Lung (tissue), 12 donors: ENCODE measurements around the gene RAD51D. TPM values are rescaled to one million over a fixed set of nuclear protein-coding genes. Genes with fewer than 3 reads are reported as not detected.
A peak's percentile ranks its signal among the peaks of the same experiment; 100 is the strongest.

ENCODE experiments used
- ATAC-seq: fragments of 200-7000 bp; cut with Tn5 transposase; one replicate; pipeline ENCODE4 v1.9.1; 2020; ENCODE audit warnings: moderate number of reproducible peaks; ENCODE audit not compliant: insufficient read depth, low FRiP score
- DNase-seq, 3 donors: peaks; one replicate each; pipeline ENCODE4 v3.0.0-alpha.2; 2013 to 2017
- H3K27ac ChIP-seq, 2 donors: one replicate each; pipeline ENCODE4 v1.5.1; 2013; ENCODE audit warnings: mild to moderate bottlenecking in 2 of 2, moderate library complexity in 2 of 2, control low read depth in 1 of 2, inconsistent platforms in 1 of 2, low read depth in 1 of 2, low read length in 1 of 2
- H3K27me3 ChIP-seq, 3 donors: one replicate each; pipeline ENCODE4 v1.5.1; 2013; ENCODE audit warnings: low read length in 2 of 3; ENCODE audit not compliant: control insufficient read depth in 3 of 3, insufficient read depth in 3 of 3
- H3K36me3 ChIP-seq, 4 donors: one replicate each; pipeline ENCODE4 v1.5.1; 2013; ENCODE audit warnings: low read length in 4 of 4, mild to moderate bottlenecking in 1 of 4, moderate library complexity in 1 of 4; ENCODE audit not compliant: control insufficient read depth in 4 of 4, insufficient read depth in 4 of 4
- H3K4me1 ChIP-seq, 5 donors: one replicate each; pipeline ENCODE4 v1.5.1; 2013; ENCODE audit warnings: low read length in 5 of 5, mild to moderate bottlenecking in 2 of 5, moderate library complexity in 1 of 5; ENCODE audit not compliant: control insufficient read depth in 5 of 5, insufficient read depth in 5 of 5
- H3K4me3 ChIP-seq: one replicate; pipeline ENCODE4 v1.5.1; 2013; ENCODE audit warnings: mild to moderate bottlenecking, control low read depth, moderate library complexity
- H3K9ac ChIP-seq, 2 donors: one replicate each; pipeline ENCODE4 v1.5.1; 2013; ENCODE audit warnings: low read length in 2 of 2, control low read depth in 1 of 2; ENCODE audit not compliant: insufficient read depth in 1 of 2
- H3K9me3 ChIP-seq, 4 donors: one replicate each; pipeline ENCODE4 v1.5.1; 2013; ENCODE audit warnings: low read length in 3 of 4, mild to moderate bottlenecking in 1 of 4, moderate library complexity in 1 of 4; ENCODE audit not compliant: control insufficient read depth in 4 of 4, insufficient read depth in 3 of 4
- WGBS, 2 donors: extraction: QIAGEN DNeasy Blood & Tissue Kit; methylation state at CpG; one replicate each; pipeline ENCODE4 v1.1.7; 2013; 5-methylcytosine and 5-hydroxymethylcytosine counted together
- polyA plus RNA-seq, 2 donors: library from polyadenylated mRNA; stranded (reverse); fragments of 200-250 nt; gene quantifications; one replicate each; pipeline ENCODE4 v1.2.1, GENCODE V29; 2013
- total RNA-seq, 2 donors: library from RNA; depleted of rRNA in 1 of 2; stranded (reverse); fragments of >200 nt in 1 of 2; gene quantifications; one replicate each; pipeline ENCODE4 v1.2.1, GENCODE V29; 2014 to 2021
- TF ChIP-seq, protein P1 (sequence below): IDR thresholded peaks from 2 replicates; pipeline ENCODE4 v1.5.1; 2012; ENCODE audit warnings: mild to moderate bottlenecking; ENCODE audit errors: control extremely low read depth, extremely low read depth
- donor health status: control.
- donor health status: control.
- donor health status: Bipolar disorder and iron deficiency.
- donor health status: healthy.
- donor health status: DM: yes; HTN: yes; CAD: no.

Gene RAD51D
- total and polyA plus RNA-seq, 4 donors: 5.0 to 17.4 (median 8.9) TPM

DNA sequence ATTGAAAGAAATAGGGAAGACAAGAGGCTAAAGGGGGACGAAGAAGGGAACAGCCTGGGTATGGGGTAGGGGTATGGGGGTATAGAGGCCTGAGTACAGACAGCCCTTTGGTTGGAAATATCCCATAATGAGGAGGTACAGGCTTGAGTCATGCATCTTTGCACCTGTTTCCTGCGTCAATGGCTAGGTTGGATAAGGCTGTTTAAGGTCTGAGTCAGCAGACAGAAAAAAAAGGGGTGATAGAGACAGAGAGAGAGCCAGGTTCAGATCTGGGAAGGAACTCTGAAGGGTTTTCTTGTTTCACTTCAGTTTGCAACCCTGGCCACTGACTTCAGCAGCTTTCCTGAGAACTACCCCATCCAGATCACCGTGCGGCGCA is 10.3 kb upstream of the RAD51D start:
- 83 to 93% methylated on average over 5 of the region's 5 CpGs for WGBS, 2 donors
- H3K27me3 ChIP-seq: no peaks in the 10 kb centered on the region
- H3K4me1 ChIP-seq: peaks cover 0 to 27% (median 0%) of the 10 kb centered on the region in 5 donors
- H3K9ac ChIP-seq: no peak overlapping the region
- H3K27ac ChIP-seq: no peak overlapping the region
- no peak overlapping the region for H3K4me3 ChIP-seq
- no peak for ATAC-seq
- TF ChIP-seq, protein P1, sequence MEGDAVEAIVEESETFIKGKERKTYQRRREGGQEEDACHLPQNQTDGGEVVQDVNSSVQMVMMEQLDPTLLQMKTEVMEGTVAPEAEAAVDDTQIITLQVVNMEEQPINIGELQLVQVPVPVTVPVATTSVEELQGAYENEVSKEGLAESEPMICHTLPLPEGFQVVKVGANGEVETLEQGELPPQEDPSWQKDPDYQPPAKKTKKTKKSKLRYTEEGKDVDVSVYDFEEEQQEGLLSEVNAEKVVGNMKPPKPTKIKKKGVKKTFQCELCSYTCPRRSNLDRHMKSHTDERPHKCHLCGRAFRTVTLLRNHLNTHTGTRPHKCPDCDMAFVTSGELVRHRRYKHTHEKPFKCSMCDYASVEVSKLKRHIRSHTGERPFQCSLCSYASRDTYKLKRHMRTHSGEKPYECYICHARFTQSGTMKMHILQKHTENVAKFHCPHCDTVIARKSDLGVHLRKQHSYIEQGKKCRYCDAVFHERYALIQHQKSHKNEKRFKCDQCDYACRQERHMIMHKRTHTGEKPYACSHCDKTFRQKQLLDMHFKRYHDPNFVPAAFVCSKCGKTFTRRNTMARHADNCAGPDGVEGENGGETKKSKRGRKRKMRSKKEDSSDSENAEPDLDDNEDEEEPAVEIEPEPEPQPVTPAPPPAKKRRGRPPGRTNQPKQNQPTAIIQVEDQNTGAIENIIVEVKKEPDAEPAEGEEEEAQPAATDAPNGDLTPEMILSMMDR: no peak
- H3K9me3 ChIP-seq: no peaks in the 10 kb centered on the region
- peaks cover 19 to 34% (median 27%) of the 10 kb centered on the region in 4 donors for H3K36me3 ChIP-seq
- DNase-seq: no peak

DNA sequence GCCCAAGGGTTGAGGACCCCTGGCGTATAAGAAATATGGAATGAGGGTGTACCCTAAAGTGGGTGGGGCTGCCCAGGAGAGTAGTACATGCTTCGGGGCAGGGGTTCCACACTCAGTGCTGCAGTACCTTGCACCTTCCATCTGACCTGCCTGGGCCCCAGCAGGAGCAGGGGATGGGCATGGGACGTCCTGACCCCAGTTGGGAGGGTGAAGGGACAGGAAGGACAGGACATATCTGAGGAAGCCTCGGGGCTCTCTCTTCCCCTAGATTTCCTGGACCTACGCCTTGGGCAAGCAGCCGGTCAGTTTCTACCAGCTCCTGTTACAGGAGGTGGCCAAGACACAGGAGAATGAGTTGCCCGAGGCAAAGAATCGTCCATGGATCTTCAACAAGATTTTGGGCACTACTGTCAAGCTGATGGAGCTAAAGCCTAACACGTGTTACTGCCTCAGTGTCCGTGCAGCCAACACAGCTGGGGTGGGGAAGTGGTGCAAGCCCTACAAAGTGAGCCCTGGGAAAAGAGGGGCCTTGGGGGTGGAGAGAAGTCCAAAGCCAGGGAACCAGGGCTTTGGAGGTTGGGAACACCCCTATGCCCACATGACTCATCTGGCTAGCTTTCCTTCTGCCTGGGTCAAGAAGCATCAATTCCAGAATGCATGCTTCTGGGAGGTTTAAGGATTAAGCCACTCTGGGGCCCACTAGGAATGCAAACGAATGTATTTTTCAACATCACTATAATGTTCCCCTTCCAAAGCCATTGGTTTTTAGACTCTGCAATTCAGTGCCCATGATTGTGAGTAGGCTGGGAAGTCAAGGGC is 9.7 kb upstream of the RAD51D start:
- Histone ChIP-seq H3K4me1 (peaks cover 0 to 27% (median 0%) of the 10 kb centered on the region in 5 donors), H3K9ac (no peak overlapping the region), H3K36me3 (peaks cover 19 to 28% (median 26%) of the 10 kb centered on the region in 4 donors), H3K9me3 (no peaks in the 10 kb centered on the region), H3K27me3 (no peaks in the 10 kb centered on the region), H3K4me3 (no peak overlapping the region), H3K27ac (peak overlapping the region in 1 of 2 donors; percentile 40)
- DNase-seq (no peak), ATAC-seq (no peak)
- 73 to 76% methylated on average over 11 of the region's 11 CpGs for WGBS, 2 donors
- TF ChIP-seq, protein P1: no peak

DNA sequence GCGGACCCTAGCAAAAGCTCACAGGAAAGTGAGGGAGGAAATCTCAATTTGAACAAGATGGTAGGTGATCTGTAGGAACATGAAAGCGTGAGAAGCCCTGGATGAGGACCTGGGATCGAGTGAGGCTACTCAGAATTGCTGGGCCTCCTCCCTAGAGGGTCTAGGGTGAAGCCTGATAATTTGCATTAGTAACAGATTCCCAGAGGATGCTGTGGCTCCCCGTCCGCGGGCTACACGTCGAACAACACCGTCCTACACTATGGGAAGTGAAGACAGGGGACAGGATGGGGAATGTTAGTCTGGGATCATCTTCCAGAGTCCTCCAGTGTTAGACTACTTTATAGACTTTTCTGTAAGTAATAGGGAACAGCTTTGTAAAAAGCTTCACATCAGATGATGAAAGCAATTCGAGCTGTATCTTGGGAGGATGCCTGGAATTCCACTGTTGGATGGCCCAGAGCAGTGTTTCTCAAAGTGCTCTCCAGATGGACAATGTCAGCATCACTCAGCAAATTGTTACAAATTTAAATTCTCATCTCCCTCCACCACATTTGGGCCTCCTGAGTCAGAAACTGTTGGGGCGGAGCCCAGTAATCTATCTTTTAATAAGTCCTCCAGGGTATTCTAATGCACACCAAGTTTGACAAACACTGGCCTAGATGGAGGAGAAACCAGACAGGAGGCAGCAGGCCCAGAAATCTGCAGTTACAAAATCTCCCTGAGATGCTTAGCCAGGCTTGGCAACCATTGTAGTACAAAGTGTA is 8.3 kb upstream of the RAD51D start:
- TF ChIP-seq, protein P1: no peak
- Histone ChIP-seq H3K27ac (peak overlapping the region in 1 of 2 donors; percentile 17), H3K4me3 (no peak overlapping the region), H3K9me3 (no peaks in the 10 kb centered on the region), H3K27me3 (no peaks in the 10 kb centered on the region), H3K9ac (no peak overlapping the region), H3K4me1 (peaks cover 0 to 27% (median 0%) of the 10 kb centered on the region in 5 donors), H3K36me3 (peaks cover 10 to 17% (median 14%) of the 10 kb centered on the region in 4 donors)
- DNase-seq: peak; percentile 92 to 100 (median 100)
- WGBS, 2 donors: 74 to 90% methylated on average over 11 of the region's 11 CpGs
- peak; percentile 43 for ATAC-seq
